IPS-11a (cell line): ENCODE results near the gene DENND4B.

Experiments
- H3K4me3 ChIP-seq: one replicate; pipeline ENCODE4 v1.5.1; 2013; ENCODE audit warnings: low read depth, low read length, control low read depth

DENND4B gene

DNA sequence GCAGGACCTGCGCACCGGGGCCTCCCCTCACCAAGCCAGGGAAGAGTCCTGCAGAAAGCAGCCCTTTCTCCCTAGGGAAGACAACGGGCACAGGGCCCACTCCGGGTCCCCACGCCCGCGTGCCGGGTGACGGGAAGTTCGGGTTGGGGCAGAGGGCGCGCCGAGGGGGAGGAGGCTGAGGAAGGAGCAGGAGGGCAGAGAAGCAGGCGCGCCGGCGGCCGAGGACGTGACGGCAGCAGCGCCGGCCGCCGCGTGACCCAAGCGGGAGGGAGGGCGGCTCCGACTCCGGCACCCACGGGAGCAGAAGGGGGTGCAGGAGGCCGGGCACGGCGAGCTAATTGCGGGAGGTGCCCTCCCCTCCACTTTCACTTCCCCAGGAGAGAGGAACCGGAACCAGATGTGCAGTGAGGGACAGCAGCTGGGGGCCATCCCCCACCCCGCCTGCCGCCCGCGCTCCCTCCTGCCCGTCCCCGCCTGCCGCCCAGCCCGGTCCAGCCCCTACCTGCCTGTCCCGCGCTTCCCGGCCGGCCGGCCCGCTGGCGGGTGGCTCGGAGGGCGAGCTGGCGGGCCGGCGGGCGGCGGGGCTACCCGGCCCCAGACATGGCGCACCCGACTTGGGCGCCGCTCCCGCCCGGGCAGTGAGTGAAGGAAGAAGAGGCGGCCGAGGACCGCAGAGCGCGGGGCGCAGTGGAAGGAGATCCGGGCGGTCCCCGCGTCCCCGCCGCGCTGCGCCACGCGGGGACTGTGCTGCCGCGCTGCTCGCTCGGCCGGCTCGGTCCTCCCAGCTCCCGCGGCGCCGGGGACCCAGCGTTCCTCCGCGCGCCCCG is 510 bp downstream of the DENND4B start:
- H3K4me3 ChIP-seq = peak overlapping the region; percentile 87

DNA sequence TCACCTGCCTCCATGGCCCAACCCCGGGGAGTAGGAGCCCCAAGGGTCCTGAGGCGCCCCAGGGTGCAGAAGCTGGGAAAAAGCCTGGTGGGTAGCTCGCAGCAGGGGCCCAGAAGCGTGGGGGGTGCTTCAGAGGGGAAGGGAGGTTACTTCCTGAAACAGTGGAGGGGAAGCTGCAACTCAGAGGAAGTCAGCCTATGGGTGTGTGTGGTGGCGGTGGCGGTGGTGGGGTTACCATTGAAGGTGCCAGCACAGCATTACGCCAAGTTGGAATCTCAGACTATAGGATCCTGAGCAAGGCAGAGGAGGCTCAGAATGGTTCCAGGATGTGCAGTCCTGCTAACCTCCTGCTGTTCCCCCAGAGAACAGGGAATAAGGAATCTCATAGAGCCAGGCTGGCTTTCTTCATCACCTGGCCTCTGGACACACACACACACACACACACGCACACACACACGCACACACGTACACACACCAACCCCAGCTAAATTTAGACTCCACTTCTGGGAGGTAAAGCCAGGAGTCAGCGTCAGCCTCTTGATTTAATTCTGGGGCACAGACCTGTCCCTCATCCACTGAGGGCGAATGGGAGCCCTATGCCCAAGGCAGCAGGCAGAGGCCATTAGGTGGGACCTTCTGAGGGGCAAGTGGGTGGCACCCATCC is 1.3 kb downstream of the DENND4B start:
- peak overlapping the region; percentile 87 for H3K4me3 ChIP-seq

DNA sequence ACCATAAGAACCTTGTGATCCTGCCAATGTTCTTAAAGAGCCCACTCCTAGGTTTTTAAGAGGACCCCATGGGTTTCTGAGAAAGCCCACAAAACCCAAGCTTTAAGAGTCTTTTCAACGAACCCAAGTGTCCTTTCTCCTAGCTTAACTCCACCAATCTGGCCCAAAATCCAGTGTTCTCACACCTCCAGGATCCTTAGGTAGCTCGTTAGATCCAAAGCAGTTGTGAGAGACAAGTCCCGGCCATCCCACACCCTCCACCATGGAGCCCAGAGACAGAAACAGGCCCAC is 1.7 kb downstream of the DENND4B start:
- no peak overlapping the region for H3K4me3 ChIP-seq

DNA sequence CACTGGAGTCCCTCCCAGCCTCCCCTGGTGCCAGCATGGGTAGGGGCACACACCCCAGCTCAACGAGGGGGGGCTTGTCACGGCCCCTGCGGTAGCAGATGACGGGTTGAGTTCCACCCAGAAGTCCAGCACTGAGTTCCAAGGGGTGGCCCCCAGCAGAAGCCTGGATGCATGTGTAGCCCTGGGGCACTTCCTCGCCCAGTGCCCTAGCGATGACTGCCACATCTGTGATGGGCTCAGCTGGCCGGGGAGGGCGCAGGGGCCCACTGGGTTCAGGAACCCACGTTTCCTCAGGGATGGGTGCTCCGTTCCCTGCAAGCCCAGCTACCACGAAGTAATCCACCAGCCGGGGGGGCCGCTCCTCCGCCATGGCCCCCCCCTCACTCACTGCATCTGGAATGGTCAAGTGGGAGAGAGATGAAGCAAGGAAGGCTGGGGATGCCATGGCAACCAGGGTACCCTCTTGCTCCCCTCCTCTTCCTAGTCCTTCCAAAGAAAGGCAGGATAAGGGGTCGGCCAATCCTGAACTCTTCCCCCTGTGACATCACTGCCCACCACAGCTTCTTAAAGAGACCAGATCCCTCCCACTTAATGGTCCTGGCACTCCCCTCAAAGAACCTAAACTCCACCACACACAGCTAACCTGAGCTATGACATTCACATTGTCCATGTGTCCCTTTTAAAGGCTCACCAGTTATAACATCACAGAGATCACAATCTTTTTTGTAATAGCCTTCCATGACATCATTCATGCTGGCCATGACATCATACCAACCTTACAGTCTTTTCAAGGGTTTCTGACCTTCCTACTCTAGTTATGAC is 2.3 kb downstream of the DENND4B start:
- no peak overlapping the region for H3K4me3 ChIP-seq

DNA sequence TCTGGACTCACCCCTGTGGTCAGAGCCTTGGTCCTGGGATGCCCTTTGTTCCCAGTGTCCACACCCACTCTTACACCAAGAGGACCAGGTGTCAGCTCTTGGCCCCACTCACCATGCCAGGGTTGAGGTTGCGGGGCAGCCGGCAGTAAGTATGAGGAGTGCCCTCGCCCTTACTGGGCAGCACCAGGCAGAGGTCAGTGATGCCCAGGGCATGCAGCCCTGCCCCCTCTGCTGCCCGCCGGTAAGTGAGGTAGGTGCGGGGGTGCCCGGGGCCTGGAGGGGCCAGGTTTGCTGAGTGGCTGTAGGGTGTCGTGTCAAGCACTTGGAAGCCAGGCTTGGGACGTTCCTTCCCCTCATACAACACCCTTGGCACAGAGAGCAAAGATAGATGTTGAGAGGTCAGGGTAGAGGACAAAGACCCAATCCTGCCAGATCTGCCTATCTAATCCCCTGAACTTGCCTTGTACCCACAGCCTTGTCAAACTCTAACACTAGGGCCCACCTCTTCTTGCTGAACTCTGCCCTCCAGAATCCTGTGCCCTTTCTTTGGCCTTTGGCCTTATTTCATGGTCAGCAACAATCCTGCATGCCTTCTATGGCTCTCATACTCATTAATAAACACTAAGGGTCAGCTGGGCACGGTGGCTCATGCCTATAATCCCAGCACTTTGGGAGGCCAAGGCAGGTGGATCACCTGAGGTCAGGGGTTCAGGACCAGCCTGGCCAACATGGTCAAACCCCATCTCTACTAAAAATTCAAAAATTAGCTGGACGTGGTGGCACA is 3.6 kb downstream of the DENND4B start:
- no peak overlapping the region for H3K4me3 ChIP-seq

DNA sequence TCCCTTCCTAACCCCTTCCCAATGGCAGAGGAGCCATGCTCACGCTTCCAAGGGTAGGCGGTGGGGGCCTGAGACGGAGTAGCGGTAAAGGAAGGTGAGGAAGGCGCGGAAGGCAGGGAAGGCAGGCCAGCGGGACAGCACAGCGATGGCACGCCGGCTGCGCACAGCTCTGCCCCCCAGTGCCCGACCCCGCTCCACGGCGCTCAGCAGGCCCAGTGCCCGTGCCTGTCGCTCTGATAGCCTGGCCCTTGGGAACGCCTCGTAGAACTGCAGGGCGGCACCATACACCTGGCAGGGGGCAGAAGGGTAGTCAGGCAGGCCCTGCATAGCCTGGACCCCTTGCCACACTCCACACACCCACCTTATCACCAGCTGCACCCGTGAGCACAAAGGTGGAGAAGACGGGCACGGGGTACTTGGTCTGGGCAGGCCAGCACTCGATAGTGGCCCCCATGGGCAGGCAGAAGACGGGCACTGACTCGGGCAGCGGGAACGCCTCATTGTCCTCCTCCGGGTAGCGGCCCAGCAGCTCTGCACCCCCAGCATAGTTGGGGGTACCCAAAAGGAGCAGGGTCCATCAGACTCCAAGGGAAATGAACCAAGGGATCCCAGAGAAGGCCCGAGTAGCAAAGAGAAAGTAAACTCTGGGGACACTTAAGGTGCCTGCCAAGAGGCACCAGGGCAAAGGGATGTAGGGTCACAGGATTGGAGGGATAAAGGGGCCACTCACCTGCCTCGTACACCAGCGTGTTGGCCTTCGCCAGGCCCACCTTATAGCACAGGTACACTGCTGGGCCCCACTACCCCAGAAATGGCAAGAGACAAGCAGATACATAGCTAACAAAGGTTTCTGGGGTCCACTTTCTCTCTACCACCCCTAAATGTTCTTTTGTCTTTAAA is 4.4 kb downstream of the DENND4B start:
- no peak overlapping the region for H3K4me3 ChIP-seq

DNA sequence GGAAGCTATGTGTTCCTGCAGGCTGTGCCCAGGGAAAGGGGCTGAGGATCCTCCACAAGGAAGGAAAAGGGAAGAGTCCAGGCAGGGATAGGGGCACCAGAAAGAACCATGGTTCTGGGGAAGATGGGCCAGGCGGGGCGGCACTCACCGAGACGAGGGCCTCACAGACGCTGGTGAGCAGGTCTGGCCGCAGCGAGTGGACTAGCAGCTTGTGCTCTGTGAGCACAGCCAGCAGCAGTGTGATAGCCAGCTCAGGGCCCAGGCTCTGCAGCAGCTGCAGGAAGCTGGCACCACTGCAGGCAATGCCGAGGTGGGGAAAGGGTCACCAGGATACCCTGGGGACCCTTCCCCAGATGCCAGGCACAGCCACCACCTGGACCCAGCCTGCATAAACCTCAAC is 5.8 kb downstream of the DENND4B start:
- no peak overlapping the region for H3K4me3 ChIP-seq

DNA sequence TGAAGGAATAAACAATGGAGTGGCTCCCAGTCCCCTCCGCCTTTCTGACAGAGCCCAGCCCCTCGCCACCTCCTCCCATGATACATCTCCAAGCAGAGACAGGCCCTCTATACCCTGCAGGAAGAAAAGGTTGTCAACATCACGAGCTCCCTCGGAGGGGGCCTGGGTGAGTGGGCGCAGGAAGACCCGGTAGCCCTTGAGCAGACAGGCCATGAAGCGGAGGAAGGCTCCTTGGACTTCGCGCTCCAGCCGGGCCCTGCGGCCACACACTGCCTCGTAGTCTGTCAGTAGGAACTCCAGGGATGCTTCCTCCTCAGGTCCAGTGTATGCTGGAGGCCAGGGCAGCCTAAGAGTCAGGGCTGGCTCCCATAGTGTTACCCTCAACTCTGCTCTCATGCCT is 7.0 kb downstream of the DENND4B start:
- no peak overlapping the region for H3K4me3 ChIP-seq

DNA sequence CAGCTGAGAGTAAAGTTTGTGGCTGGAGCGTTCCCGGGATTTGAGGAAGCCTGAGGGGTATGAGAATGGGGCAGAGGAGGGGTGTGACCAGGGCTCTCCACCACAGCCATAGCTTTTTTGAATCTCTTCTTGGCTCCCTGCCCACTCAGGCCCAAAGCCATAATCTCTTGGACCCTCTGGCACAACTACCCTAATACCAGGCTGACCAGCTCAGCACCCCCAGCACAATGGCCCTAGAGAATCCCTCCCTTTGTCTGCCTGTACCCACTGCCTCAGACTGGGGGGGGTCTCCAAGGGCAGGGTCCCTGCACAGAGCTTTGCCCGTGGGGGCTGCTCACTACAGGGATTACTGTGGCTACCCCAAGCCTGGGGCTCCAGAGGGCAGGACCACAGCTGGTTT is 7.5 kb downstream of the DENND4B start:
- H3K4me3 ChIP-seq = no peak overlapping the region

DNA sequence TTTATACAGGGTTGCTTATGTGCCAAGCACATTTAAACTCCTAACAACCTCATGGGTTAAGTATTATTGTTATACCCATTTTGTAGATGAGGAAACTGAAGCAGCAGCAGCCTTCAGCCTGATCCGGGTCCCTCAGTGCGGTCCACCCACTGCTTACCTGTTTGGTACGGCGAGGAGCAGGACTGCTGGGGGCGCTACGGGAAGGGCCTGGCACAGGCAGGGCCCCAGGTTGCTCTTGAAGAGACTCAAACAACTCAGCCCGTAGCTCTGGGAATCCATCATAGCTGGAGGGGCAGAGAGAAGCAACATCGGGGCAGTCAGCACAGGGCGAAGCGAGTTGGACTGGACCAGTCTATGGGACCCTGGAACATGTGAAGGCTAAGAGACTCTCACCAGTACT is 9.2 kb downstream of the DENND4B start:
- no peak overlapping the region for H3K4me3 ChIP-seq

DNA sequence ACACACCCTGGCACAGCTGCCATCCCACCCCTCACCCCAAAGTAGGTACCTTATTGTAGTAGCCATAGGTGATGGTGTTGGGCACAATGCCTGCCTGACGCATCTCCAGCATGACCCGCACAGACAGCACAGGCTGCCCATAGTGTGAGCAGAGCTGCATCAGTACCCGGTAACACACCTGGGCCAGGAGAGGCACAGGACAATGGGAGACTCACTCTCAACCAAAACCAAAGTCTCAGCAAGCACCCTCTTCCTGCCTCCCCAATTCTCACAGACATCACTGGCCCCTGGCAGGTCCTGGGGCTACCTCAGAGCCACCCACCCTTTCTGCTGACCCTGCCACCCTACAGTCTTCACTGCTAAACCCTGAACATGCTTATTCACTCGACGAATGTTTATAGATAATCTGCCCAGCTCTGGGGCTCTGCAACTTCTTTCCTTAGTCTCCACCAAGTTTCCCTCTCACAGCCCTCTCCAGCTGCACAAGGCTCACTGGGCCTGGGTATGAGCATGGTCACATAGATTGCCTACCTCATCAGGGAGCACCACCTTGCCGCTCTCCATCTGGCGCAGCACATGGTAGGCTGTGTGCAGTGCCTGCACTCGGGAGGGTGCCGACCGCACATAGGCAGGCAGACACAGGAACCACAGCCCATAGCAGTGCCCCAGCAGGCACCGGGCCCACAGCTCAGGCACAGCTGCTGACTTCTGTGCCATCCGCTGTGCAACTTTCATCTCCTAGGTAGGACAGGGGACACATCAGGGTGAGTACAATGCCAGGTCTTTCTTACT is 10.3 kb downstream of the DENND4B start:
- no peak overlapping the region for H3K4me3 ChIP-seq

DNA sequence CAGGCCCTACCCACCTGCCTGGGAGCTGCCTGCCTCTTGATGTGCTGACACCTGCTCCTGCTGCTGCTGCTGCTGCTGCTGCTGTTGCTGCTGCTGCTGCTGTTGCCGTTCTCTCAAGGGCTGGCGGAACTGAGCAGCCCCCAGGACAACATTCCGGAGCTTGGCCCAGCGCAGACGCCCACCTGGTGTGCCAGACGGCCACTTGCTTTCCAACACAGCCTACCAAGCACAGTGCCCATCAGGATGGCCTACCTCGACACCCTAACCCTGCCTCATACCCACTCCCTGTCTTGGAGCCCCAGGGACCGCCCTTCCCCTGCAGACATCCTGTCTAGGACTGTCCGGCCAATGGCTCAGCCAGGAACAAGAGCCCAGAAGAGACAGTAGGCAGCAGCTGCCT is 11.8 kb downstream of the DENND4B start:
- no peak overlapping the region for H3K4me3 ChIP-seq

DNA sequence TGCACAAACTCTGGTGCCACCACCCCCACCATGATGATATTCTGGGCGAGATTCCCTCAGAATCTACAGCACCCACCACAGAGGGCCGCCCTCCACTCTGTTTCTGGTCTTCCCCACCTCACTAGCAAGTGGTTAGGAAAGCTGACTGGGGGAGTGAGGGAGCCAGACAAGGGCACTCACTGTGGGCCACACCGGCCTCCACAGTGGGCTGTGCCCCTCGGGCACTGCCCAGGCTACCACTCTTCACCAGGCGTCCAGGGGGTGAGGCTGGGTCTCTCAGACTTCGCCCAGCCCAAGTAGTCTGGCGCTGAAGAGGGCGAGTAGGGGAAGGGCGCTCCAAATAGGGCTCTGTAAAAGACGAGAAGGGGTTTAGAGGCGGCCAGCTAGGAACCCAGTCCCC is 12.6 kb downstream of the DENND4B start:
- H3K4me3 ChIP-seq = no peak overlapping the region

DNA sequence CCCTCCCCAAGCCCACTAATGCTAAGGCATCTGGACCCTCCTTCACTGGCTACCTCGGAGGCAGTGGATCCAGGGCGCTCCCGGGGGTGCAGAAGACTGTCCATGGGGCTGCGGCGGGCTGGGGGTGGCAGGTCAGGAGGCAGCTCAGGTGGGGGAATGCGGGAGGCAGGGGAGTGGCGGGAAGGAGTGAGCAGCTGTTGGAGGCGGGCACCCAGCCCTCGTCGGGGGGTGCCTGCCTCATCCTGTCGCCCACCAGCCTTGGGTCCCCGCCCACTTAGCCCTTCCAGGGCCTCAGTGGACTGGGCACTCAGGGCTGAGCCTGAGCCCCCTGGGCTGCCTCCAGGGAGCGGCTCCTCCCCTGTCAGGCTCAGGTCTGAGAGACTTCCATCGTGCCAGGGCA is 13.1 kb downstream of the DENND4B start:
- no peak overlapping the region for H3K4me3 ChIP-seq

DNA sequence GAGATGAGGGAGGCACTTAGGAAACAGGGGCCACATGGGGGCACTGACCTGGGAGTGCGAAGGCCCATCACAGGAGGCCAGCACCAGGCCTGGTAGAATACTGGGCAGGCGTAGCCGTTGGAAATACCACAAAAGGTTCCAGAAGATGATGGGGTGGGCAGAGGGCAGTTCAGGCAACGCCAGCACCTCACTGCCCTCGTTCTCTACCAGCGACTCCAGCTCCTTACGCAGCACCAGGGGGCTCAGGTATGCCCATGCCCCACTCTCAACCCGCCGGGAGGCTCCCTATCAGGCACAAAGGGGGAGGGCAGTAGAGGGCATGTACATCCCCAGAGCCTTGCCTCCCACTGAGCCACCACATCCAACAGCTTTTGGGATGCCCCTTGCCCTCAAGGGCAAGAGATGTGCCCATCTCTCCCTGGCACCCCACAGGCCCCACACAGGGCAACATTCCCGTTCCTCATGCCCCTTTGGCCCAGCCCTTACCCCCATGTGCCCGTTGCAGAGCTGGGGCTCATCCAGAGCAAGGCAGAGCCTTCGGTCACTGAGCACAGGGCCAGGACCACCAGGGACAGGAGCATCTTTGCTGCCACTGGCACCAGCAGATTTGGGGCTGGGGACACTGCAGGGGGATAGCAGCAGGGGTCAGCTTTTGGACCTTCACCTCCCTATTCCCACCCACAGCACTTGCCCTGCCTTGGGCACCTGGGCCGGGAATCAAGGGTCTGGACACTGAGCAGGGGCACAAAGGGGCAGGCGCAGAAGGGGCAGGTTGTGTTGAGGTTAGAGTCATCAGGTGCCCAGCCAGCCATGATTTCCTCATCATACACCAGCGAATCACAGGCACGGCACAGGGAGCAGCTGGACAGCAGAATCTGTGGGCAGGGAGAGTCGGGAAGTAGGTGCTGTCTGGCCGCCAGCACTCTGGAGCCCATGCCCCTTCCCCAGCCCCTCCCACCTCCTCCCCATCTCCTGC is 14.1 kb downstream of the DENND4B start:
- no peak overlapping the region for H3K4me3 ChIP-seq

DNA sequence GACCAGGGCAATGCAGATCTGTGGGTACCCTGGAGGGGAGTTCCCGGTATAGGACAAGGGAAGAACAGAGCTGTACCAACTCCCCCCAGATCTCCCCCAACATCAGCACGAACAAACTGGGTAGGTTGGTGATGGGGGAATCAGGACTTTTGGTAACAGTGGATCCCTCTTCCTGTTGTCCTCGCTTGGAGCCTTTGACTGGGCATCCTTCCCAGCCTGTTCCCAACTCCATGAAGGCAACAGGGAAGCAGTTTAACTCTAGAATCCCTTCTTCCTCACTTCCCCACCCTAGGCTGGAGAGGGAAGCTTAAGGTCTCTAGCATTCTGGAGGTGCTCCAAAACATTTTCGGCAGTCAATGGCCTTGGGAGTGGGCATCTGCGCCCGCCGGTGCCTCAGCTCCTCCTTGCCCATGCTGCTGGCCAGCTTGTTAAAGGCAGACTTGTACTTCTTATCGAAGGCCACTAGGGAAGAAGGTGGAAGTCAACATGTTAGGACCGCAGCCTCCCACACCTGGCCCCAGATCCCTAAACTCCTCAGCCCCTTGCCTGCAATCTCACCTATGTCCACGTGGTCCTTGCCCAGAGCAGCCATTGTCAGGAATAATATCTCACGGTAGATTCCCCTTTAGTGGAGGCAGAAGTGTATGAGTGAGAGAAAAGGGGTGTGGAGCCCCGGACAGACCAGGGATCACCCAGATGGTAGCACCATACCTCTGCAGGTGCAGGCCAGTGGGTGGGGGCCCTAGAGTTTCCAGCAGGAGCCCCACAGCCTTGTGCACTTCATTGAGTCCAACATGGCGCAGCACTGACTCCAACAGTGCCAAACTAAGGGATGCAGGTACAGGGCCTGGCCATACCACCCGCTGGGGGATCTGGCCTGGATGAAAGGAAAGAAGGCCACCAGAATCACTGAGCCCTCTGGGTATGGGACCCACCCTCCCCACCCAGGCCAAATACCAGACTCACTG is 16.3 kb downstream of the DENND4B start:
- H3K4me3 ChIP-seq = no peak overlapping the region

DNA sequence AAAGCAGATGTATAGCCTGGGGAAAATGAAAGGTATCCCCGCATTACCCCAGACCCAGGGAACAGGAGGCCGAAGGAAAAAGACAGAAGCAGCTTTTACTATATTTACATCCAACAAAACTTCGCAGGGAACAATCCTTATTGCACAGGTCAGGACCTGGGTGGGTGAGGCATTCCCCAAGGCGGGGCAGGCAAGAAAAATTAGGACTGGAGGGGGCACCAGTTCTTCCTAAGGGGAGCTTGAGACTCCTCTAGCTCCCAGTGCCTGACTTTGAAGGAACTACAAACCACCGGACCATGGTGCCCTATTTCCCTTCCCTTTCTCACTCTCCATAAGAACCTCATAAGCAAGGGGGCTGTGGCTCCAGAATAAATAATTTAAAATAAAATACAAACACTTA is 17.1 kb downstream of the DENND4B start:
- H3K4me3 ChIP-seq = no peak overlapping the region
